Large intestine (tissue), 3 donors: ENCODE measurements around the gene CXXC4. TPM values are rescaled to one million over a fixed set of nuclear protein-coding genes. Genes with fewer than 3 reads are reported as not detected.

Experiments
- DNase-seq, 2 donors: peaks; one replicate each; pipeline versions ENCODE4 v3.0.0 to v3.0.0-alpha.2; 2013
- H3K27ac ChIP-seq: one replicate; pipeline ENCODE4 v1.5.1; 2013; ENCODE audit warnings: low read length
- H3K27me3 ChIP-seq: 2 replicates; pipeline ENCODE4 v1.6.1; 2013; ENCODE audit warnings: low read length; ENCODE audit not compliant: control insufficient read depth, insufficient read depth
- H3K36me3 ChIP-seq: 2 replicates; pipeline ENCODE4 v1.6.1; 2013; ENCODE audit warnings: low read length; ENCODE audit not compliant: control insufficient read depth, insufficient read depth
- H3K4me1 ChIP-seq: one replicate; pipeline ENCODE4 v1.6.1; 2013; ENCODE audit warnings: low read length; ENCODE audit not compliant: control insufficient read depth, insufficient read depth
- H3K4me3 ChIP-seq: one replicate; pipeline ENCODE4 v1.5.1; 2013; ENCODE audit warnings: low read length
- H3K9me3 ChIP-seq: one replicate; pipeline ENCODE4 v1.6.1; 2013; ENCODE audit warnings: mild to moderate bottlenecking, low read depth, low read length, moderate library complexity; ENCODE audit not compliant: control insufficient read depth
- WGBS: methylation state at CpG from one replicate; pipeline ENCODE4 v1.1.5; 2013; ENCODE audit warnings: low lambda C conversion rate; ENCODE audit not compliant: insufficient coverage; 5-methylcytosine and 5-hydroxymethylcytosine counted together
- polyA plus RNA-seq: library from polyadenylated mRNA; unstranded; fragments of 120-200 nt; gene quantifications from one replicate; pipeline ENCODE4 v1.2.1, GENCODE V29; 2013

The CXXC4 gene
- polyA plus RNA-seq, 1 donor, result 16.6 TPM

- H3K4me1 ChIP-seq, result peaks cover 14% of the 10 kb centered on the region
- H3K9me3 ChIP-seq, result no peaks in the 10 kb centered on the region
- H3K27ac ChIP-seq, result peak overlapping the region; percentile 66
- H3K36me3 ChIP-seq, result no peaks in the 10 kb centered on the region
- no peaks in the 10 kb centered on the region for H3K27me3 ChIP-seq
- DNase-seq, result no peak
- WGBS, result 100% methylated on average over 1 of the region's 1 CpG
- no peak overlapping the region for H3K4me3 ChIP-seq
Measured at GRCh38 chr4:104507112-104507511, 12.4 kb upstream of the CXXC4 start.

- WGBS, result 94% methylated on average over 2 of the region's 2 CpGs
- Histone ChIP-seq H3K9me3 (no peaks in the 10 kb centered on the region), H3K27me3 (no peaks in the 10 kb centered on the region), H3K4me3 (no peak overlapping the region), H3K36me3 (no peaks in the 10 kb centered on the region), H3K4me1 (peaks cover 29% of the 10 kb centered on the region), H3K27ac (no peak overlapping the region)
- DNase-seq, result no peak
Measured at GRCh38 chr4:104504536-104504935, 9.8 kb upstream of the CXXC4 start.

GRCh38 chr4:104502471-104502870 lies 7.8 kb upstream of the CXXC4 start:
- H3K36me3 ChIP-seq, result no peaks in the 10 kb centered on the region
- H3K4me3 ChIP-seq, result no peak overlapping the region
- H3K27me3 ChIP-seq, result no peaks in the 10 kb centered on the region
- no CpG with 5 or more reads among the region's 2 CpGs for WGBS
- peaks cover 29% of the 10 kb centered on the region for H3K4me1 ChIP-seq
- no peaks in the 10 kb centered on the region for H3K9me3 ChIP-seq
- no peak for DNase-seq
- H3K27ac ChIP-seq, result no peak overlapping the region

GRCh38 chr4:104501290-104501689 lies 6.6 kb upstream of the CXXC4 start:
- H3K4me1 ChIP-seq, result peaks cover 30% of the 10 kb centered on the region
- no CpG with 5 or more reads among the region's 3 CpGs for WGBS
- peak overlapping the region; percentile 85 for H3K27ac ChIP-seq
- H3K4me3 ChIP-seq, result no peak overlapping the region
- H3K9me3 ChIP-seq, result no peaks in the 10 kb centered on the region
- peak; percentile 42 to 81 for DNase-seq
- H3K36me3 ChIP-seq, result no peaks in the 10 kb centered on the region
- no peaks in the 10 kb centered on the region for H3K27me3 ChIP-seq

GRCh38 chr4:104500442-104500841 lies 5.7 kb upstream of the CXXC4 start:
- Histone ChIP-seq H3K4me1 (peaks cover 32% of the 10 kb centered on the region), H3K27me3 (no peaks in the 10 kb centered on the region), H3K27ac (peak overlapping the region; percentile 85), H3K4me3 (no peak overlapping the region), H3K36me3 (no peaks in the 10 kb centered on the region), H3K9me3 (no peaks in the 10 kb centered on the region)
- WGBS, result 53% methylated on average over 2 of the region's 5 CpGs
- DNase-seq, result peak; percentile 70 to 84

GRCh38 chr4:104494185-104494584 lies 509 bp downstream of the CXXC4 start:
- H3K36me3 ChIP-seq, result no peaks in the 10 kb centered on the region
- H3K27ac ChIP-seq, result peak overlapping the region; percentile 98
- peaks cover 26% of the 10 kb centered on the region for H3K4me1 ChIP-seq
- DNase-seq, result no peak
- WGBS, result 5% methylated on average over 4 of the region's 5 CpGs
- H3K4me3 ChIP-seq, result peak overlapping the region; percentile 83
- H3K27me3 ChIP-seq, result no peaks in the 10 kb centered on the region
- H3K9me3 ChIP-seq, result no peaks in the 10 kb centered on the region

- H3K36me3 ChIP-seq, result no peaks in the 10 kb centered on the region
- WGBS, result 20% methylated on average over 1 of the region's 3 CpGs
- H3K9me3 ChIP-seq, result no peaks in the 10 kb centered on the region
- peak overlapping the region; percentile 83 for H3K4me3 ChIP-seq
- H3K27ac ChIP-seq, result peak overlapping the region; percentile 98
- H3K27me3 ChIP-seq, result no peaks in the 10 kb centered on the region
- peak in 1 of 2 donors; percentile 43 for DNase-seq
- H3K4me1 ChIP-seq, result peaks cover 22% of the 10 kb centered on the region
Measured at GRCh38 chr4:104493081-104493831, 1.4 kb downstream of the CXXC4 start.

GRCh38 chr4:104492183-104492771 lies 2.4 kb downstream of the CXXC4 start:
- Histone ChIP-seq H3K4me3 (peak overlapping the region; percentile 83), H3K27ac (peak overlapping the region; percentile 98), H3K36me3 (no peaks in the 10 kb centered on the region), H3K4me1 (peaks cover 18% of the 10 kb centered on the region), H3K27me3 (no peaks in the 10 kb centered on the region), H3K9me3 (no peaks in the 10 kb centered on the region)
- 0% methylated on average over 1 of the region's 7 CpGs for WGBS
- peak in 1 of 2 donors; percentile 77 for DNase-seq

- peak overlapping the region; percentile 83 for H3K4me3 ChIP-seq
- H3K4me1 ChIP-seq, result peaks cover 23% of the 10 kb centered on the region
- WGBS, result no CpG with 5 or more reads among the region's 47 CpGs
- H3K27ac ChIP-seq, result peak overlapping the region; percentile 98
- DNase-seq, result peak; percentile 53 to 75
- H3K27me3 ChIP-seq, result no peaks in the 10 kb centered on the region
- no peaks in the 10 kb centered on the region for H3K9me3 ChIP-seq
- H3K36me3 ChIP-seq, result no peaks in the 10 kb centered on the region
Measured at GRCh38 chr4:104491481-104492182, 3.1 kb downstream of the CXXC4 start.

- H3K36me3 ChIP-seq, result no peaks in the 10 kb centered on the region
- no peaks in the 10 kb centered on the region for H3K27me3 ChIP-seq
- H3K4me1 ChIP-seq, result peaks cover 20% of the 10 kb centered on the region
- H3K9me3 ChIP-seq, result no peaks in the 10 kb centered on the region
- H3K27ac ChIP-seq, result peak overlapping the region; percentile 83
- peak; percentile 61 to 82 for DNase-seq
- peak overlapping the region; percentile 83 for H3K4me3 ChIP-seq
- no CpG with 5 or more reads among the region's 55 CpGs for WGBS
Measured at GRCh38 chr4:104490770-104491480, 3.8 kb downstream of the CXXC4 start.
